Right lobe of liver (tissue), 4 donors: ENCODE data around the gene CLEC18B.
"Not testable (repeated sequence)": the region's sequence is repeated elsewhere in the genome, so short reads cannot be mapped to it uniquely, and the experiment has no call there.

Experiments
- POLR2A ChIP-seq: fragments of 450-650 bp; IDR thresholded peaks from one replicate; pipeline ENCODE4 v1.6.1; 2017; ENCODE audit warnings: antibody characterized with exemption, mild to moderate bottlenecking
- TF ChIP-seq, protein P1 (sequence below), 4 donors: fragments of 200-600 bp in 3 of 4; fragments of 450-650 bp in 1 of 4; IDR thresholded peaks; one replicate each; pipeline versions ENCODE4 v1.5.1 to v1.8.0; 2016 to 2022; ENCODE audit warnings: antibody characterized with exemption in 4 of 4, mild to moderate bottlenecking in 2 of 4
- donor health status: DM: no; HTN: no; CAD: no.
- donor health status: DM: no; HTN: no; CAD: no.
- donor health status: DM: no; HTN: yes; CAD: no.

DNA sequence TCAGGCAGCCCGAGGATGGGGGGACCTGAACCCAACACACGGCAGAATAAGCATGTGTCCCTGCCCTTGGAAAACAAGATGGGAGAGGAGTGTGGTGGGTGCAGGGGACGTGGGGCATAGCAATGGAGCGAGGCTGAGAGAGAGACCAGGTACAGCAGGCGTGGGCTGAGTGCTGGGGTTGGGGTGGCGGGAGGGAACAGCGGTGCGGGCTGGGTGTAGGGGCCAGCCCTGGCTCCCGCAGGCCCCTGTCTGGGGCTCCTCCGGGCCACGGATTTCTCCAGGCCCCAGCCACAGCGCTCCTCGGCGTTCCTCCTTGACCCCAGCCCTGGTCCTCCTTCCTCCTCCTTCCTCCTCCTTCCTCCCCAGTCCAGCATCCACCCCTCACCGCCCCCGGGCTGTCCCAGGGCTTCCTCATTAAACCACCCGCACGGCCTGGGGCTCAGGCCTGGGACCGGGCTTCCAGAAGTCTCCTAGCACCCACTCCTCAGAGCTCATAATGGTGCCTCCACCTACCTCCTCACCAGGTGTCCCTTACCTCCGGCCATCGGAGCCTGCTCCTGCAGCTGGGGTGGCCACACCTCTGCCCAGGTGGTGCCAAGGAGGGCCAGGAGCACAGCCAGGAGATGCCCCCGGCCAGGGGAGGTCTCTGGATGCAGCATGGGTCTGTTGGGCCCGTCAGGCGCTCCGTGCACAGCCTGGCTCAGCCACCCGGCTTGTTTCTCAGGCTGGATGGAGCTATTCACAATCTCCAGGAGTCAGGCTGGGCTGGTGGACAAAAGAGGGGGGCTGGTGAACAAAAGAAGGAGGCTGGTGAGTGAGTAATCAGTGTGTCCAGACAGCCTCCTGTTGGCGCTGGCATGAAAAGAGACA lies at the start of gene CLEC18B:
- TF ChIP-seq, protein P1, sequence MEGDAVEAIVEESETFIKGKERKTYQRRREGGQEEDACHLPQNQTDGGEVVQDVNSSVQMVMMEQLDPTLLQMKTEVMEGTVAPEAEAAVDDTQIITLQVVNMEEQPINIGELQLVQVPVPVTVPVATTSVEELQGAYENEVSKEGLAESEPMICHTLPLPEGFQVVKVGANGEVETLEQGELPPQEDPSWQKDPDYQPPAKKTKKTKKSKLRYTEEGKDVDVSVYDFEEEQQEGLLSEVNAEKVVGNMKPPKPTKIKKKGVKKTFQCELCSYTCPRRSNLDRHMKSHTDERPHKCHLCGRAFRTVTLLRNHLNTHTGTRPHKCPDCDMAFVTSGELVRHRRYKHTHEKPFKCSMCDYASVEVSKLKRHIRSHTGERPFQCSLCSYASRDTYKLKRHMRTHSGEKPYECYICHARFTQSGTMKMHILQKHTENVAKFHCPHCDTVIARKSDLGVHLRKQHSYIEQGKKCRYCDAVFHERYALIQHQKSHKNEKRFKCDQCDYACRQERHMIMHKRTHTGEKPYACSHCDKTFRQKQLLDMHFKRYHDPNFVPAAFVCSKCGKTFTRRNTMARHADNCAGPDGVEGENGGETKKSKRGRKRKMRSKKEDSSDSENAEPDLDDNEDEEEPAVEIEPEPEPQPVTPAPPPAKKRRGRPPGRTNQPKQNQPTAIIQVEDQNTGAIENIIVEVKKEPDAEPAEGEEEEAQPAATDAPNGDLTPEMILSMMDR (IDR thresholded peaks at IDR 0.05): not testable (repeated sequence)
- TF ChIP-seq POLR2A: not testable (repeated sequence)
